ENCODE measurements around the gene LY86. TPM values are rescaled to one million over a fixed set of nuclear protein-coding genes. Genes with fewer than 3 reads are reported as not detected.

Gene LY86
- total and polyA plus RNA-seq, 9 of the 15 experiments (the other 6 are each of a cell fraction or from before 2014, with no cell fraction given), result 0.08 to 0.20 TPM; not detected in 7

GRCh38 chr6:6564154-6564553, 24.4 kb upstream of the LY86 start:
- ChIA-PET CTCF (ENCODE audit: low intra/inter-chr PET ratio) (no interaction called here), POLR2A (no interaction called here)
- 3% methylated on average over 5 of the region's 5 CpGs for WGBS (ENCODE audit: insufficient coverage, low coverage, missing lambda C conversion rate)
- Histone ChIP-seq H4K20me1 (replicated peaks; ENCODE audit: control insufficient read depth, insufficient read depth, low read length) (no peaks in the 10 kb centered on the region), H3K36me3 (ENCODE audit: control insufficient read depth, insufficient read depth, low read length) (no peaks in the 10 kb centered on the region), H3K27ac (ENCODE audit: extremely low read depth, low read depth, low read length) (no peak overlapping the region), H3K9me3 (replicated peaks; ENCODE audit: control insufficient read depth, insufficient read depth, low read depth, low read length) (no peaks in the 10 kb centered on the region), H3K4me1 (replicated peaks in 1 of 2; ENCODE audit: control insufficient read depth in 2 of 2, insufficient read depth in 2 of 2, low read length in 2 of 2) (no peaks in the 10 kb centered on the region; a peak in 1 of 5 replicates), H3K4me3 (no peak overlapping the region), H3K27me3 (ENCODE audit: control insufficient read depth in 2 of 2, insufficient read depth in 2 of 2, low read length in 2 of 2) (peaks cover 1 to 14% of the 10 kb centered on the region in 2 experiments; a peak in 3 of 5 replicates), H2AFZ (ENCODE audit: low read depth, low read length) (no peak overlapping the region), H3K4me2 (ENCODE audit: insufficient read depth, low read length) (no peak overlapping the region), H3K9ac (ENCODE audit: insufficient read depth in 1 of 2, low read depth in 2 of 2, low read length in 2 of 2) (no peak overlapping the region), H3K9me1 (ENCODE audit: control insufficient read depth, insufficient read depth, low read length) (no peaks in the 10 kb centered on the region), H3K79me2 (ENCODE audit: control insufficient read depth, insufficient read depth, low read length) (no peaks in the 10 kb centered on the region)
- BruUV-seq (replicated peaks), result no TSS peak
- intact Hi-C loops (cut with micrococcal nuclease) (no loop called here), in situ Hi-C loops (cut with MboI) (no loop called here)
- FAIRE-seq, result no peak
- no peak for TF ChIP-seq CREB3 (tag; conservative IDR thresholded peaks at IDR 0.05; ENCODE audit: low read depth)
- TF ChIP-seq ARID3A (IDR thresholded peaks at IDR 0.05; ENCODE audit: borderline replicate concordance, low read depth, low read length), result no peak
- no peak for TF ChIP-seq NCOA2 (IDR thresholded peaks at IDR 0.05; ENCODE audit: partially characterized antibody in 2 of 2)
- DNase-seq (ENCODE audit: extremely low read depth in 1 of 4, low spot score in 3 of 4), result no peak
- no peak for ATAC-seq
